Panc1 (cell line): ENCODE data around the gene GDF10. TPM values are rescaled to one million over a fixed set of nuclear protein-coding genes. Genes with fewer than 3 reads are reported as not detected.

Experiments
- ATAC-seq: fragments of 200-7000 bp; cut with Tn5 transposase; 2 replicates; pipeline ENCODE4 v1.9.1; 2020; ENCODE audit warnings: mild to moderate bottlenecking, moderate library complexity
- BruUV-seq: library from RNA; stranded (reverse); fragments of 400-500 nt; replicated peaks from 2 replicates; lab custom pipeline; 2021; lab: Mats Ljungman, UMichigan
- CTCF ChIA-PET: fragments of 300-600 bp; sonication (Branson Sonifier 250); formaldehyde crosslinking; loops from one replicate; lab custom pipeline; 2022; ENCODE audit warnings: antibody characterized with exemption; lab: Charles Lee
- POLR2A ChIA-PET: fragments of 300-600 bp; sonication (Branson Sonifier 250); formaldehyde crosslinking; loops from one replicate; lab custom pipeline; 2022; ENCODE audit warnings: antibody characterized with exemption; lab: Charles Lee
- DNase-seq: peaks from one replicate; pipeline ENCODE4 v3.0.0-alpha.2; 2010; ENCODE audit warnings: low read depth, low spot score
- H3K27ac ChIP-seq: 2 replicates; pipeline ENCODE4 v1.5.1; 2011; ENCODE audit warnings: mild to moderate bottlenecking, low read length, inconsistent platforms
- H3K27me3 ChIP-seq: fragments of 200-500 bp; sonication (Bioruptor generic); 2 replicates; pipeline ENCODE4 v1.6.0; 2014; ENCODE audit warnings: low read length, inconsistent platforms; ENCODE audit not compliant: control insufficient read depth, insufficient read depth
- H3K36me3 ChIP-seq: fragments of 200-500 bp; sonication (Bioruptor generic); 2 replicates; pipeline ENCODE4 v1.5.1; 2014; ENCODE audit warnings: inconsistent platforms, mild to moderate bottlenecking, low read length, moderate library complexity; ENCODE audit not compliant: control insufficient read depth, insufficient read depth
- H3K4me1 ChIP-seq: 2 replicates; pipeline ENCODE4 v1.5.1; 2011; ENCODE audit warnings: inconsistent platforms, mild to moderate bottlenecking, low read length, moderate library complexity; ENCODE audit not compliant: control insufficient read depth, insufficient read depth
- H3K4me3 ChIP-seq, 2 experiments: 2 replicates each; pipeline ENCODE4 v1.5.1; 2011 to 2012; ENCODE audit warnings: low read depth in 2 of 2, low read length in 2 of 2, mild to moderate bottlenecking in 2 of 2, inconsistent platforms in 1 of 2, moderate library complexity in 1 of 2
- H3K9me3 ChIP-seq: fragments of 200-500 bp; sonication (Bioruptor generic); 2 replicates; pipeline ENCODE4 v1.5.1; 2014; ENCODE audit warnings: low read depth, mild to moderate bottlenecking, inconsistent platforms, low read length, moderate library complexity; ENCODE audit not compliant: control insufficient read depth, insufficient read depth
- POLR2AphosphoS5 ChIP-seq: IDR thresholded peaks from 2 replicates; pipeline ENCODE4 v1.6.1; 2012; ENCODE audit warnings: mild to moderate bottlenecking, low read depth, low read length, moderate library complexity
- SIN3A ChIP-seq: IDR thresholded peaks from 2 replicates; pipeline ENCODE4 v1.6.1; 2012; ENCODE audit warnings: low read depth, mild to moderate bottlenecking, low read length, moderate library complexity, borderline replicate concordance; ENCODE audit not compliant: insufficient read depth
- TCF7L2 ChIP-seq: IDR thresholded peaks from 2 replicates; pipeline ENCODE4 v1.6.1; 2011; ENCODE audit warnings: mild to moderate bottlenecking, low read depth, low read length, inconsistent platforms
- in situ Hi-C: cut with HindIII; loops from 2 replicates; pipeline ENCODE4 v1.10.0; 2016; ENCODE audit warnings: low sequenced_read_pairs, low pct_unique_long_range_greater_than_20kb
- intact Hi-C: fragments of 100-400 bp; cut with micrococcal nuclease; formaldehyde crosslinking; loops from one replicate; pipeline ENCODE4 v1.10.0; 2022; ENCODE audit not compliant: unreplicated experiment
- total RNA-seq: library from RNA; stranded (reverse); gene quantifications from one replicate; pipeline ENCODE4 v1.2.1, GENCODE V29; 2021; ENCODE audit not compliant: unreplicated experiment
- TF ChIP-seq, protein P1 (sequence below): fragments of 450-650 bp; IDR thresholded peaks from 2 replicates; pipeline ENCODE4 v1.5.1; 2017; ENCODE audit warnings: mild to moderate bottlenecking
- TF ChIP-seq, protein P2 (sequence below), 2 experiments: IDR thresholded peaks; 2 replicates each; pipeline ENCODE4 v1.6.1; 2011 to 2012; ENCODE audit warnings: low read depth in 2 of 2, control low read depth in 1 of 2, low read length in 1 of 2, mild to moderate bottlenecking in 1 of 2, moderate library complexity in 1 of 2; ENCODE audit not compliant: insufficient read depth in 1 of 2

GDF10 gene
- total RNA-seq, 1 experiment from 2014 or later, result 1.2 TPM

DNA sequence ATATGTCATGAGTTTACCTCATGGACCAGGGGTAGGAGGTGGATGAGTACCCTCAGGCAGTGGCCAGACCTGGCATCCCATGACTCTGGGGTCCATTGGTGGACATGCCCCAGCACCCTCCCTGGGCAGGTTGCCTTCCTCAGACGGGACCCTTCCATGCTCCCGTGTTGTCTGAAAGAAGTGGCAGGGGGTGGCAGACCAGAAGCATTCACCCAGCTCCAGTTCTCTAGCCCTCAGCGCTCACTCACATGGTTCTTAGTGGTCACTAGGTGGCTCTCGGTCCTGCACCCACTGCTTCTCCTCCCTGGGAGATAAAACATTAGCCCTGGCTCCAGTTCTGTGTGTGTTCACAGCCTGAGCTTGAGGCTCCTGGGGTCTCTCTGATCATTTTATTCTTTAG, 54.2 kb downstream of the GDF10 start:
- in situ Hi-C loops (no loop called here), intact Hi-C loops (no loop called here)
- TF ChIP-seq POLR2AphosphoS5 (no peak), SIN3A (no peak), TCF7L2 (no peak)
- TF ChIP-seq, protein P1, sequence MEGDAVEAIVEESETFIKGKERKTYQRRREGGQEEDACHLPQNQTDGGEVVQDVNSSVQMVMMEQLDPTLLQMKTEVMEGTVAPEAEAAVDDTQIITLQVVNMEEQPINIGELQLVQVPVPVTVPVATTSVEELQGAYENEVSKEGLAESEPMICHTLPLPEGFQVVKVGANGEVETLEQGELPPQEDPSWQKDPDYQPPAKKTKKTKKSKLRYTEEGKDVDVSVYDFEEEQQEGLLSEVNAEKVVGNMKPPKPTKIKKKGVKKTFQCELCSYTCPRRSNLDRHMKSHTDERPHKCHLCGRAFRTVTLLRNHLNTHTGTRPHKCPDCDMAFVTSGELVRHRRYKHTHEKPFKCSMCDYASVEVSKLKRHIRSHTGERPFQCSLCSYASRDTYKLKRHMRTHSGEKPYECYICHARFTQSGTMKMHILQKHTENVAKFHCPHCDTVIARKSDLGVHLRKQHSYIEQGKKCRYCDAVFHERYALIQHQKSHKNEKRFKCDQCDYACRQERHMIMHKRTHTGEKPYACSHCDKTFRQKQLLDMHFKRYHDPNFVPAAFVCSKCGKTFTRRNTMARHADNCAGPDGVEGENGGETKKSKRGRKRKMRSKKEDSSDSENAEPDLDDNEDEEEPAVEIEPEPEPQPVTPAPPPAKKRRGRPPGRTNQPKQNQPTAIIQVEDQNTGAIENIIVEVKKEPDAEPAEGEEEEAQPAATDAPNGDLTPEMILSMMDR, result no peak; the same call in 1 of the 2 replicates
- TF ChIP-seq, protein P2, sequence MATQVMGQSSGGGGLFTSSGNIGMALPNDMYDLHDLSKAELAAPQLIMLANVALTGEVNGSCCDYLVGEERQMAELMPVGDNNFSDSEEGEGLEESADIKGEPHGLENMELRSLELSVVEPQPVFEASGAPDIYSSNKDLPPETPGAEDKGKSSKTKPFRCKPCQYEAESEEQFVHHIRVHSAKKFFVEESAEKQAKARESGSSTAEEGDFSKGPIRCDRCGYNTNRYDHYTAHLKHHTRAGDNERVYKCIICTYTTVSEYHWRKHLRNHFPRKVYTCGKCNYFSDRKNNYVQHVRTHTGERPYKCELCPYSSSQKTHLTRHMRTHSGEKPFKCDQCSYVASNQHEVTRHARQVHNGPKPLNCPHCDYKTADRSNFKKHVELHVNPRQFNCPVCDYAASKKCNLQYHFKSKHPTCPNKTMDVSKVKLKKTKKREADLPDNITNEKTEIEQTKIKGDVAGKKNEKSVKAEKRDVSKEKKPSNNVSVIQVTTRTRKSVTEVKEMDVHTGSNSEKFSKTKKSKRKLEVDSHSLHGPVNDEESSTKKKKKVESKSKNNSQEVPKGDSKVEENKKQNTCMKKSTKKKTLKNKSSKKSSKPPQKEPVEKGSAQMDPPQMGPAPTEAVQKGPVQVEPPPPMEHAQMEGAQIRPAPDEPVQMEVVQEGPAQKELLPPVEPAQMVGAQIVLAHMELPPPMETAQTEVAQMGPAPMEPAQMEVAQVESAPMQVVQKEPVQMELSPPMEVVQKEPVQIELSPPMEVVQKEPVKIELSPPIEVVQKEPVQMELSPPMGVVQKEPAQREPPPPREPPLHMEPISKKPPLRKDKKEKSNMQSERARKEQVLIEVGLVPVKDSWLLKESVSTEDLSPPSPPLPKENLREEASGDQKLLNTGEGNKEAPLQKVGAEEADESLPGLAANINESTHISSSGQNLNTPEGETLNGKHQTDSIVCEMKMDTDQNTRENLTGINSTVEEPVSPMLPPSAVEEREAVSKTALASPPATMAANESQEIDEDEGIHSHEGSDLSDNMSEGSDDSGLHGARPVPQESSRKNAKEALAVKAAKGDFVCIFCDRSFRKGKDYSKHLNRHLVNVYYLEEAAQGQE (IDR thresholded peaks at IDR 0.05; ENCODE audit: insufficient read depth in 1 of 2, low read depth in 2 of 2, low read length in 1 of 2), result no peak
- CTCF ChIA-PET, result no interaction called here
- Histone ChIP-seq H3K4me3 (no peak overlapping the region), H3K9me3 (no peaks in the 10 kb centered on the region), H3K27me3 (no peaks in the 10 kb centered on the region), H3K4me1 (no peaks in the 10 kb centered on the region), H3K27ac (no peak overlapping the region), H3K36me3 (no peaks in the 10 kb centered on the region)
- ATAC-seq (peak; percentile 81), DNase-seq (no peak)
- POLR2A ChIA-PET, result no interaction called here
- BruUV-seq, result no TSS peak

DNA sequence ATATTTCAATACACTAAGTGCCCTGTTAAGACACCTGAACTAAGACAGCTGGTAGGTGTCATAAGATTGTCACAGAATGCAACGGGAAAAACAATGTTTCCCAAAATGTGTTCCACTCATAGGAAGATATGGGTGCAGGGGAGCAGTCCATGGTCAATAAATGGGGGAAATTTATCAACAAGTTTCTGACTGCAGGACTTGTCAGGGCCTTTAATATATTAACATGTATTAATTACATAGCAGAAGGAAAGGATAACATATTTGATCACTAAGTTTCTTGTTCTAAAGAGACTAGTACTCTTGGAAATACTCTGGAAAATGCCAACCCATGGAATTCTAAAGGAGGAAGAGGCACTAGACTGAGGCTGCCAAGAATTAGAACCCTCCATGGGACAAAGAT, 54.9 kb downstream of the GDF10 start:
- ATAC-seq (no peak), DNase-seq (no peak)
- TF ChIP-seq POLR2AphosphoS5 (no peak), SIN3A (no peak), TCF7L2 (no peak)
- TF ChIP-seq, protein P1, result no peak
- TF ChIP-seq, protein P2 (IDR thresholded peaks at IDR 0.05; ENCODE audit: insufficient read depth in 1 of 2, low read depth in 2 of 2, low read length in 1 of 2), result no peak
- Histone ChIP-seq H3K4me1 (no peaks in the 10 kb centered on the region), H3K27ac (no peak overlapping the region), H3K4me3 (no peak overlapping the region), H3K9me3 (no peaks in the 10 kb centered on the region), H3K36me3 (no peaks in the 10 kb centered on the region), H3K27me3 (no peaks in the 10 kb centered on the region)
- in situ Hi-C loops (no loop called here), intact Hi-C loops (no loop called here)
- BruUV-seq, result no TSS peak
- POLR2A ChIA-PET, result no interaction called here
- CTCF ChIA-PET, result no interaction called here
